Effector memory CD4-positive, alpha-beta T cell (primary cell): Measurements from ENCODE around the gene CD244.

Experiments used
- DNase-seq, 3 donors: peaks; one replicate each; pipeline ENCODE4 v3.0.0-alpha.2; 2020
- H3K27ac ChIP-seq: 2 replicates; pipeline ENCODE4 v1.7.0; 2013; ENCODE audit warnings: mild to moderate bottlenecking, low read length, moderate library complexity; ENCODE audit not compliant: insufficient read depth, poor library complexity, severe bottlenecking
- H3K27me3 ChIP-seq: replicated peaks from 2 replicates; pipeline ENCODE4 v1.7.0; 2013; ENCODE audit warnings: mild to moderate bottlenecking, low read length; ENCODE audit not compliant: insufficient read depth, control insufficient read depth, poor library complexity, severe bottlenecking
- H3K36me3 ChIP-seq: 2 replicates; pipeline ENCODE4 v1.7.0; 2013; ENCODE audit warnings: mild to moderate bottlenecking, low read length, moderate library complexity; ENCODE audit not compliant: control insufficient read depth, insufficient read depth
- H3K4me1 ChIP-seq: 2 replicates; pipeline ENCODE4 v1.7.0; 2013; ENCODE audit warnings: low read length, mild to moderate bottlenecking; ENCODE audit not compliant: control insufficient read depth, insufficient read depth, poor library complexity, severe bottlenecking
- H3K4me3 ChIP-seq: 2 replicates; pipeline ENCODE4 v1.7.0; 2013; ENCODE audit warnings: low read length, low read depth, mild to moderate bottlenecking; ENCODE audit not compliant: insufficient read depth, poor library complexity, severe bottlenecking
- H3K9me3 ChIP-seq: 2 replicates; pipeline ENCODE4 v1.7.0; 2013; ENCODE audit warnings: mild to moderate bottlenecking, low read length, moderate library complexity; ENCODE audit not compliant: control insufficient read depth

The CD244 gene

GRCh38 chr1:160836561-160836960, 26.1 kb downstream of the CD244 start:
- peaks cover 36% of the 10 kb centered on the region for H3K4me1 ChIP-seq
- no peak for DNase-seq
- H3K27me3 ChIP-seq = no peaks in the 10 kb centered on the region
- no peak overlapping the region for H3K4me3 ChIP-seq
- H3K27ac ChIP-seq = peak overlapping the region; percentile 66
- H3K36me3 ChIP-seq = no peaks in the 10 kb centered on the region
- no peaks in the 10 kb centered on the region for H3K9me3 ChIP-seq

GRCh38 chr1:160835751-160836150, 26.9 kb downstream of the CD244 start:
- Histone ChIP-seq H3K27ac (no peak overlapping the region), H3K27me3 (no peaks in the 10 kb centered on the region), H3K36me3 (no peaks in the 10 kb centered on the region), H3K4me3 (no peak overlapping the region), H3K4me1 (peaks cover 36% of the 10 kb centered on the region), H3K9me3 (no peaks in the 10 kb centered on the region)
- DNase-seq = no peak

GRCh38 chr1:160834945-160835565, 27.6 kb downstream of the CD244 start:
- no peak overlapping the region for H3K27ac ChIP-seq
- no peak for DNase-seq
- no peaks in the 10 kb centered on the region for H3K9me3 ChIP-seq
- H3K4me3 ChIP-seq = no peak overlapping the region
- no peaks in the 10 kb centered on the region for H3K36me3 ChIP-seq
- no peaks in the 10 kb centered on the region for H3K27me3 ChIP-seq
- peaks cover 36% of the 10 kb centered on the region for H3K4me1 ChIP-seq

- DNase-seq = peak; percentile 47 to 59 (median 53)
- H3K36me3 ChIP-seq = peaks cover 26% of the 10 kb centered on the region
- no peak overlapping the region for H3K27ac ChIP-seq
- no peaks in the 10 kb centered on the region for H3K27me3 ChIP-seq
- no peaks in the 10 kb centered on the region for H3K9me3 ChIP-seq
- peaks cover under 1% of the 10 kb centered on the region for H3K4me1 ChIP-seq
- no peak overlapping the region for H3K4me3 ChIP-seq
Observed at GRCh38 chr1:160830321-160831153, 32.1 kb downstream of the CD244 start.

GRCh38 chr1:160829766-160830165, 32.9 kb downstream of the CD244 start:
- Histone ChIP-seq H3K4me3 (no peak overlapping the region), H3K9me3 (no peaks in the 10 kb centered on the region), H3K4me1 (no peaks in the 10 kb centered on the region), H3K36me3 (peaks cover 26% of the 10 kb centered on the region), H3K27ac (no peak overlapping the region), H3K27me3 (no peaks in the 10 kb centered on the region)
- DNase-seq = no peak

GRCh38 chr1:160827418-160827817, 35.3 kb downstream of the CD244 start:
- no peak overlapping the region for H3K4me3 ChIP-seq

GRCh38 chr1:160826546-160826945, 36.1 kb downstream of the CD244 start:
- no peak for DNase-seq
- H3K36me3 ChIP-seq = peaks cover 53% of the 10 kb centered on the region

More at GRCh38 chr1:160827418-160827817, 35.3 kb downstream of the CD244 start:
- no peaks in the 10 kb centered on the region for H3K4me1 ChIP-seq
- peaks cover 46% of the 10 kb centered on the region for H3K36me3 ChIP-seq
- no peak for DNase-seq
- H3K27ac ChIP-seq = no peak overlapping the region
- H3K9me3 ChIP-seq = no peaks in the 10 kb centered on the region
- no peaks in the 10 kb centered on the region for H3K27me3 ChIP-seq

GRCh38 chr1:160823296-160823695, 39.4 kb downstream of the CD244 start:
- Histone ChIP-seq H3K9me3 (no peaks in the 10 kb centered on the region), H3K4me1 (no peaks in the 10 kb centered on the region), H3K27ac (no peak overlapping the region), H3K36me3 (peaks cover 74% of the 10 kb centered on the region), H3K4me3 (no peak overlapping the region), H3K27me3 (no peaks in the 10 kb centered on the region)
- DNase-seq = no peak

More at GRCh38 chr1:160826546-160826945, 36.1 kb downstream of the CD244 start:
- no peak overlapping the region for H3K4me3 ChIP-seq
- H3K27ac ChIP-seq = no peak overlapping the region
- H3K9me3 ChIP-seq = no peaks in the 10 kb centered on the region
- no peaks in the 10 kb centered on the region for H3K27me3 ChIP-seq
- no peaks in the 10 kb centered on the region for H3K4me1 ChIP-seq

- Histone ChIP-seq H3K9me3 (no peaks in the 10 kb centered on the region), H3K4me1 (no peaks in the 10 kb centered on the region), H3K4me3 (no peak overlapping the region), H3K27ac (no peak overlapping the region), H3K36me3 (peaks cover 64% of the 10 kb centered on the region), H3K27me3 (no peaks in the 10 kb centered on the region)
- no peak for DNase-seq
Observed at GRCh38 chr1:160821627-160822026, 41.1 kb downstream of the CD244 start.

- no peak overlapping the region for H3K4me3 ChIP-seq
- no peaks in the 10 kb centered on the region for H3K9me3 ChIP-seq
- H3K27ac ChIP-seq = no peak overlapping the region
- no peak for DNase-seq
- no peaks in the 10 kb centered on the region for H3K4me1 ChIP-seq
- H3K36me3 ChIP-seq = peaks cover 76% of the 10 kb centered on the region
- H3K27me3 ChIP-seq = no peaks in the 10 kb centered on the region
Observed at GRCh38 chr1:160819186-160819585, 43.5 kb downstream of the CD244 start.
